ENCODE results near the gene ZNF616. TPM values are rescaled to one million over a fixed set of nuclear protein-coding genes. Genes with fewer than 3 reads are reported as not detected.

Gene ZNF616
- total and polyA plus RNA-seq, 2 donors (not counting 1 experiment from before 2014, with no cell fraction given), result 1.4 to 14.2 TPM

GRCh38 chr19:52171321-52172169, 31.8 kb upstream of the ZNF616 start, which contains the start of gene ZNF836:
Gene ZNF836 (minus strand): TSS chr19:52171621. CDS start chr19:52168072, 3,549 bp downstream.
- CTCF ChIA-PET, result interaction anchor here (0.6 to 2.1 kb wide), 6 partner anchors 12 to 66 kb away, joined by 3 to 6 read pairs (median 4); partner anchors contain the start of genes PPP2R1A and ZNF616
- peak within 1 kb of the TSS; percentile 97 for H3K27ac Mint-ChIP-seq
- no peaks in the 10 kb centered on the region for H3K27me3 Mint-ChIP-seq
- Histone ChIP-seq H3K9ac (ENCODE audit: low read length) (peak within 1 kb of the TSS; percentile 97), H3K27me3 (replicated peaks in 1 of 4; ENCODE audit: control extremely low read depth in 1 of 4, control insufficient read depth in 3 of 4, insufficient read depth in 4 of 4, low read length in 3 of 4) (no peaks in the 10 kb centered on the region), H3K79me2 (ENCODE audit: control insufficient read depth, insufficient read depth, low read length) (peaks cover 15% of the 10 kb centered on the region), H4K20me1 (ENCODE audit: control insufficient read depth, insufficient read depth, low read length, poor library complexity, severe bottlenecking) (no peaks in the 10 kb centered on the region), H2AFZ (ENCODE audit: insufficient read depth, low read depth, low read length, poor library complexity, severe bottlenecking) (peak within 1 kb of the TSS; percentile 93), H3K36me3 (replicated peaks in 1 of 2; ENCODE audit: control extremely low read depth in 1 of 2, control insufficient read depth in 1 of 2, extremely low read depth in 1 of 2, insufficient read depth in 2 of 2, low read length in 1 of 2) (peaks cover 9 to 23% of the 10 kb centered on the region in 2 experiments), H3K4me2 (replicated peaks; ENCODE audit: low read depth, low read length, poor library complexity, severe bottlenecking) (peak within 1 kb of the TSS; percentile 96), H3K9me3 (ENCODE audit: control extremely low read depth in 1 of 3, control insufficient read depth in 2 of 3, insufficient read depth in 1 of 3, low read length in 2 of 3) (peaks cover 0 to 5% (median 0%) of the 10 kb centered on the region in 3 donors), H3K4me1 (ENCODE audit: control insufficient read depth in 2 of 2, insufficient read depth in 2 of 2, low read length in 2 of 2) (peaks cover 17 to 20% of the 10 kb centered on the region in 2 donors), H3K4me3 (ENCODE audit: control extremely low read depth in 1 of 5, extremely low read depth in 1 of 5, insufficient read depth in 1 of 5, low read depth in 2 of 5, low read length in 4 of 5) (peak within 1 kb of the TSS; percentile 71 to 100 (median 82)), H3K27ac (ENCODE audit: low read length in 2 of 2) (peak within 1 kb of the TSS; percentile 66 to 90)
- peak; percentile 92 for DNase-seq
- 12% methylated on average over 34 of the region's 37 CpGs for WGBS (ENCODE audit: insufficient coverage)
- intact Hi-C loops (cut with micrococcal nuclease), result loop anchor here (1.0 to 10.0 kb wide), 7 partner anchors 18 to 1696 kb away; partner anchors contain the start of genes MYADM, ZNF320, ZNF432 and ZNF616
- TF ChIP-seq EZH2 (IDR thresholded peaks at IDR 0.05; ENCODE audit: borderline replicate concordance, insufficient read depth, low read depth, low read length, poor library complexity, severe bottlenecking) (no peak), CTCF (IDR thresholded peaks at IDR 0.05) (no peak)
- peak; percentile 98 for ATAC-seq (ENCODE audit: low read depth)
- H3K4me1 Mint-ChIP-seq, result peaks cover 35% of the 10 kb centered on the region
- H3K9me3 Mint-ChIP-seq (ENCODE audit: insufficient read depth), result no peaks in the 10 kb centered on the region
- POLR2A ChIA-PET, result interaction anchor here (0.6 to 2.8 kb wide), 5 partner anchors 11 to 56 kb away, joined by 3 to 31 read pairs (median 5); partner anchors contain the start of gene PPP2R1A
- peak within 1 kb of the TSS; percentile 98 for H3K4me3 Mint-ChIP-seq

All from B cell (primary cell).